Epithelial cell of esophagus (primary cell): Measurements from ENCODE around the gene GLTP.

ENCODE experiments used
- DNase-seq: peaks from one replicate; pipeline ENCODE4 v3.0.0; 2010; ENCODE audit warnings: low read depth
- H3K4me3 ChIP-seq: 2 replicates; pipeline ENCODE4 v1.5.1; 2011; ENCODE audit warnings: mild to moderate bottlenecking, low read length, control low read depth
- CTCF ChIP-seq: IDR thresholded peaks from 2 replicates; pipeline ENCODE4 v1.5.1; 2011; ENCODE audit warnings: low read depth, mild to moderate bottlenecking, low read length, control low read depth, inconsistent platforms; ENCODE audit not compliant: insufficient read depth; ENCODE audit errors: missing control alignments

Gene GLTP

GRCh38 chr12:109842021-109842420 is 38.3 kb downstream of the GLTP start:
- no peak overlapping the region for H3K4me3 ChIP-seq
- no peak for DNase-seq
- no peak for TF ChIP-seq CTCF

GRCh38 chr12:109841356-109841755 is 39.0 kb downstream of the GLTP start:
- no peak overlapping the region for H3K4me3 ChIP-seq
- TF ChIP-seq CTCF: no peak
- DNase-seq: no peak

- peak; percentile 44 for DNase-seq
- TF ChIP-seq CTCF: no peak
- no peak overlapping the region for H3K4me3 ChIP-seq
Measured at GRCh38 chr12:109840305-109841074, 39.9 kb downstream of the GLTP start.

GRCh38 chr12:109839444-109839843 is 40.9 kb downstream of the GLTP start:
- no peak for TF ChIP-seq CTCF
- no peak overlapping the region for H3K4me3 ChIP-seq
- no peak for DNase-seq

GRCh38 chr12:109836916-109837315 is 43.4 kb downstream of the GLTP start:
- DNase-seq: peak; percentile 65
- no peak for TF ChIP-seq CTCF
- no peak overlapping the region for H3K4me3 ChIP-seq

GRCh38 chr12:109835827-109836226 is 44.5 kb downstream of the GLTP start:
- TF ChIP-seq CTCF: no peak

More at GRCh38 chr12:109835827-109836226, 44.5 kb downstream of the GLTP start:
- no peak overlapping the region for H3K4me3 ChIP-seq
- no peak for DNase-seq
